Dendritic cell treated with granulocyte-macrophage colony-stimulating factor and Interleukin-4, amounts not matched to agents 40 ng/mL and 50 ng/mL, for 4 days (primary cell): ENCODE data around the gene DOCK11.
A peak's percentile ranks its signal among the peaks of the same experiment; 100 is the strongest.

ENCODE experiments used
- H3K27ac Mint-ChIP-seq: one replicate; pipeline ENCODE4 v1.8.0; 2022; ENCODE audit warnings: mild to moderate bottlenecking, mixed read lengths
- H3K27me3 Mint-ChIP-seq: one replicate; pipeline ENCODE4 v1.8.0; 2022; ENCODE audit warnings: mild to moderate bottlenecking, mixed read lengths
- H3K36me3 Mint-ChIP-seq: one replicate; pipeline ENCODE4 v1.8.0; 2022; ENCODE audit warnings: low read depth, mixed read lengths
- H3K4me1 Mint-ChIP-seq: one replicate; pipeline ENCODE4 v1.8.0; 2022; ENCODE audit warnings: low read depth, mixed read lengths
- H3K4me3 Mint-ChIP-seq: one replicate; pipeline ENCODE4 v1.8.0; 2022; ENCODE audit warnings: mild to moderate bottlenecking, moderate library complexity, mixed read lengths
- H3K9me3 Mint-ChIP-seq: one replicate; pipeline ENCODE4 v1.8.0; 2022; ENCODE audit warnings: mixed read lengths
- intact Hi-C: fragments of 100-400 bp; cut with micrococcal nuclease; formaldehyde crosslinking; loops from one replicate; pipeline ENCODE4 v1.15.0; 2022

The DOCK11 gene

GRCh38 chrX:118493653-118494297 is 1.8 kb upstream of the DOCK11 start:
- intact Hi-C loops: no loop called here
- peaks cover 16% of the 10 kb centered on the region for H3K4me1 Mint-ChIP-seq
- H3K9me3 Mint-ChIP-seq: no peaks in the 10 kb centered on the region
- peak overlapping the region; percentile 28 for H3K27ac Mint-ChIP-seq
- peaks cover 20% of the 10 kb centered on the region for H3K36me3 Mint-ChIP-seq
- H3K27me3 Mint-ChIP-seq: no peaks in the 10 kb centered on the region
- H3K4me3 Mint-ChIP-seq: no peak overlapping the region

GRCh38 chrX:118495958-118496762 is 545 bp downstream of the DOCK11 start:
- Mint-ChIP-seq H3K9me3 (no peaks in the 10 kb centered on the region), H3K4me1 (peaks cover 23% of the 10 kb centered on the region), H3K27me3 (no peaks in the 10 kb centered on the region), H3K36me3 (peaks cover 35% of the 10 kb centered on the region), H3K4me3 (peak overlapping the region; percentile 97), H3K27ac (peak overlapping the region; percentile 95)
- intact Hi-C loops: loop anchor here (5.0 kb wide), 2 partner anchors 41 to 56 kb away; no protein-coding TSS in a partner anchor

GRCh38 chrX:118496763-118497079 is 1.1 kb downstream of the DOCK11 start:
- Mint-ChIP-seq H3K9me3 (no peaks in the 10 kb centered on the region), H3K36me3 (peaks cover 35% of the 10 kb centered on the region), H3K27ac (peak overlapping the region; percentile 95)

GRCh38 chrX:118497180-118497818 is 1.7 kb downstream of the DOCK11 start:
- no peaks in the 10 kb centered on the region for H3K27me3 Mint-ChIP-seq
- peaks cover 35% of the 10 kb centered on the region for H3K36me3 Mint-ChIP-seq
- H3K27ac Mint-ChIP-seq: peak overlapping the region; percentile 95
- peak overlapping the region; percentile 97 for H3K4me3 Mint-ChIP-seq
- peaks cover 28% of the 10 kb centered on the region for H3K4me1 Mint-ChIP-seq
- H3K9me3 Mint-ChIP-seq: no peaks in the 10 kb centered on the region
- intact Hi-C loops: loop anchor here (5.0 kb wide), 2 partner anchors 40 to 55 kb away; no protein-coding TSS in a partner anchor

More at GRCh38 chrX:118496763-118497079, 1.1 kb downstream of the DOCK11 start:
- H3K27me3 Mint-ChIP-seq: no peaks in the 10 kb centered on the region
- H3K4me1 Mint-ChIP-seq: peaks cover 23% of the 10 kb centered on the region
- intact Hi-C loops: loop anchor here (5.0 kb wide), 2 partner anchors 41 to 56 kb away; no protein-coding TSS in a partner anchor
- H3K4me3 Mint-ChIP-seq: peak overlapping the region; percentile 97

- Mint-ChIP-seq H3K4me1 (peaks cover 33% of the 10 kb centered on the region), H3K27me3 (no peaks in the 10 kb centered on the region), H3K27ac (peak overlapping the region; percentile 17), H3K4me3 (no peak overlapping the region), H3K9me3 (no peaks in the 10 kb centered on the region), H3K36me3 (peaks cover 35% of the 10 kb centered on the region)
- intact Hi-C loops: loop anchor here (5.0 kb wide), 2 partner anchors 39 to 54 kb away; no protein-coding TSS in a partner anchor
Measured at GRCh38 chrX:118498351-118498750, 2.7 kb downstream of the DOCK11 start.

GRCh38 chrX:118498755-118499154 is 3.1 kb downstream of the DOCK11 start:
- Mint-ChIP-seq H3K4me1 (peaks cover 36% of the 10 kb centered on the region), H3K36me3 (peaks cover 35% of the 10 kb centered on the region), H3K9me3 (no peaks in the 10 kb centered on the region), H3K4me3 (peak overlapping the region; percentile 32), H3K27ac (peak overlapping the region; percentile 17), H3K27me3 (no peaks in the 10 kb centered on the region)
- intact Hi-C loops: loop anchor here (5.0 kb wide), 2 partner anchors 39 to 54 kb away; no protein-coding TSS in a partner anchor

GRCh38 chrX:118499295-118499694 is 3.7 kb downstream of the DOCK11 start:
- Mint-ChIP-seq H3K4me3 (no peak overlapping the region), H3K27ac (peak overlapping the region; percentile 17), H3K36me3 (peaks cover 35% of the 10 kb centered on the region), H3K27me3 (no peaks in the 10 kb centered on the region), H3K4me1 (peaks cover 40% of the 10 kb centered on the region), H3K9me3 (no peaks in the 10 kb centered on the region)
- intact Hi-C loops: loop anchor here (5.0 kb wide), 2 partner anchors 38 to 53 kb away; no protein-coding TSS in a partner anchor

- Mint-ChIP-seq H3K36me3 (peaks cover 17% of the 10 kb centered on the region), H3K27me3 (no peaks in the 10 kb centered on the region), H3K4me3 (no peak overlapping the region), H3K9me3 (no peaks in the 10 kb centered on the region), H3K27ac (peak overlapping the region; percentile 80), H3K4me1 (peaks cover 53% of the 10 kb centered on the region)
- intact Hi-C loops: no loop called here
Measured at GRCh38 chrX:118502161-118502789, 6.7 kb downstream of the DOCK11 start.

- Mint-ChIP-seq H3K9me3 (no peaks in the 10 kb centered on the region), H3K4me1 (peaks cover 43% of the 10 kb centered on the region), H3K4me3 (peak overlapping the region; percentile 37), H3K27me3 (no peaks in the 10 kb centered on the region), H3K27ac (peak overlapping the region; percentile 80), H3K36me3 (peaks cover 16% of the 10 kb centered on the region)
- intact Hi-C loops: no loop called here
Measured at GRCh38 chrX:118503260-118504041, 7.8 kb downstream of the DOCK11 start.

GRCh38 chrX:118504581-118504980 is 9.0 kb downstream of the DOCK11 start:
- intact Hi-C loops: no loop called here
- no peak overlapping the region for H3K27ac Mint-ChIP-seq
- no peaks in the 10 kb centered on the region for H3K27me3 Mint-ChIP-seq
- H3K9me3 Mint-ChIP-seq: peaks cover under 1% of the 10 kb centered on the region
- peaks cover 42% of the 10 kb centered on the region for H3K4me1 Mint-ChIP-seq
- H3K4me3 Mint-ChIP-seq: no peak overlapping the region
- H3K36me3 Mint-ChIP-seq: peaks cover 9% of the 10 kb centered on the region

- intact Hi-C loops: no loop called here
- H3K4me3 Mint-ChIP-seq: no peak overlapping the region
- H3K4me1 Mint-ChIP-seq: peaks cover 63% of the 10 kb centered on the region
- H3K27ac Mint-ChIP-seq: no peak overlapping the region
- peaks cover 19% of the 10 kb centered on the region for H3K36me3 Mint-ChIP-seq
- no peaks in the 10 kb centered on the region for H3K27me3 Mint-ChIP-seq
- H3K9me3 Mint-ChIP-seq: peaks cover 7% of the 10 kb centered on the region
Measured at GRCh38 chrX:118506805-118507480, 11.3 kb downstream of the DOCK11 start.

- peaks cover 58% of the 10 kb centered on the region for H3K4me1 Mint-ChIP-seq
- peaks cover 21% of the 10 kb centered on the region for H3K36me3 Mint-ChIP-seq
- intact Hi-C loops: no loop called here
- peaks cover 7% of the 10 kb centered on the region for H3K9me3 Mint-ChIP-seq
- no peak overlapping the region for H3K27ac Mint-ChIP-seq
- H3K4me3 Mint-ChIP-seq: no peak overlapping the region
- H3K27me3 Mint-ChIP-seq: no peaks in the 10 kb centered on the region
Measured at GRCh38 chrX:118507766-118508165, 12.2 kb downstream of the DOCK11 start.
